Trophoblast cell (in vitro differentiated cells and primary cell): ENCODE measurements around the gene ZNF415.

Source experiments
- DNase-seq, 2 donors: peaks; one replicate each; pipeline ENCODE4 v3.0.0-alpha.2; 2016
- H2AFZ ChIP-seq: 2 replicates; pipeline ENCODE4 v1.6.1; 2013; ENCODE audit warnings: low read length, moderate library complexity, mild to moderate bottlenecking; ENCODE audit not compliant: insufficient read depth, poor library complexity
- H2AK5ac ChIP-seq: 2 replicates; pipeline ENCODE4 v1.6.1; 2013; ENCODE audit warnings: mild to moderate bottlenecking, low read length
- H2BK120ac ChIP-seq: 2 replicates; pipeline ENCODE4 v1.6.1; 2013; ENCODE audit warnings: low read length, mild to moderate bottlenecking, moderate library complexity; ENCODE audit not compliant: insufficient read depth, poor library complexity
- H2BK12ac ChIP-seq: 2 replicates; pipeline ENCODE4 v1.6.1; 2013; ENCODE audit warnings: mild to moderate bottlenecking, low read length, moderate library complexity
- H2BK5ac ChIP-seq: 2 replicates; pipeline ENCODE4 v1.6.1; 2013; ENCODE audit warnings: low read length, low read depth, moderate library complexity, mild to moderate bottlenecking; ENCODE audit not compliant: poor library complexity
- H3K14ac ChIP-seq: 2 replicates; pipeline ENCODE4 v1.6.1; 2013; ENCODE audit warnings: mild to moderate bottlenecking, low read length
- H3K18ac ChIP-seq: 2 replicates; pipeline ENCODE4 v1.6.1; 2013; ENCODE audit warnings: mild to moderate bottlenecking, low read length
- H3K23ac ChIP-seq: 2 replicates; pipeline ENCODE4 v1.6.1; 2013; ENCODE audit warnings: low read length
- H3K27ac ChIP-seq: 2 replicates; pipeline ENCODE4 v1.5.1; 2013; ENCODE audit warnings: low read depth, mild to moderate bottlenecking, inconsistent platforms, low read length, moderate library complexity
- H3K27me3 ChIP-seq: 2 replicates; pipeline ENCODE4 v1.6.1; 2013; ENCODE audit warnings: inconsistent platforms, mild to moderate bottlenecking, low read length, moderate library complexity; ENCODE audit not compliant: insufficient read depth
- H3K36me3 ChIP-seq, 2 experiments: 1 replicate in 1 of 2; 2 replicates in 1 of 2; pipeline ENCODE4 v1.6.1; 2013; ENCODE audit warnings: low read length in 2 of 2, mild to moderate bottlenecking in 2 of 2, moderate library complexity in 1 of 2; ENCODE audit not compliant: insufficient read depth in 2 of 2, control insufficient read depth in 1 of 2
- H3K4ac ChIP-seq: 2 replicates; pipeline ENCODE4 v1.6.1; 2013; ENCODE audit warnings: low read depth, mild to moderate bottlenecking, low read length, moderate library complexity
- H3K4me1 ChIP-seq, 2 experiments: 1 replicate in 1 of 2; 2 replicates in 1 of 2; pipeline ENCODE4 v1.6.1; 2013; ENCODE audit warnings: low read length in 2 of 2, mild to moderate bottlenecking in 2 of 2, moderate library complexity in 1 of 2; ENCODE audit not compliant: insufficient read depth in 2 of 2, control insufficient read depth in 1 of 2
- H3K4me2 ChIP-seq: 2 replicates; pipeline ENCODE4 v1.6.1; 2013; ENCODE audit warnings: inconsistent platforms, mild to moderate bottlenecking, low read length, moderate library complexity
- H3K4me3 ChIP-seq: 2 replicates; pipeline ENCODE4 v1.5.1; 2013; ENCODE audit warnings: mild to moderate bottlenecking, low read depth, low read length, inconsistent platforms
- H3K79me1 ChIP-seq: one replicate; pipeline ENCODE4 v1.6.1; 2013; ENCODE audit warnings: low read length
- H3K79me2 ChIP-seq: 2 replicates; pipeline ENCODE4 v1.6.1; 2013; ENCODE audit warnings: low read length, mild to moderate bottlenecking; ENCODE audit not compliant: control insufficient read depth, insufficient read depth, poor library complexity
- H3K9ac ChIP-seq: 2 replicates; pipeline ENCODE4 v1.6.1; 2013; ENCODE audit warnings: mild to moderate bottlenecking, low read length
- H3K9me3 ChIP-seq: 2 replicates; pipeline ENCODE4 v1.6.1; 2013; ENCODE audit warnings: low read depth, mild to moderate bottlenecking, control low read depth, inconsistent platforms, low read length; ENCODE audit not compliant: insufficient read depth
- H4K12ac ChIP-seq: 2 replicates; pipeline ENCODE4 v1.6.1; 2013; ENCODE audit warnings: low read depth, mild to moderate bottlenecking, low read length, moderate library complexity
- H4K8ac ChIP-seq: 2 replicates; pipeline ENCODE4 v1.6.1; 2013; ENCODE audit warnings: low read depth, mild to moderate bottlenecking, low read length, moderate library complexity
- H4K91ac ChIP-seq: one replicate; pipeline ENCODE4 v1.6.1; 2013; ENCODE audit warnings: low read depth, mild to moderate bottlenecking, low read length, moderate library complexity
- WGBS: extraction: QIAGEN DNeasy Blood & Tissue Kit; methylation state at CpG from one replicate; pipeline ENCODE4 v1.1.7; 2013; ENCODE audit warnings: missing lambda C conversion rate; ENCODE audit not compliant: insufficient read length, insufficient coverage; ENCODE audit errors: extremely low coverage; 5-methylcytosine and 5-hydroxymethylcytosine counted together

ZNF415 gene

DNA sequence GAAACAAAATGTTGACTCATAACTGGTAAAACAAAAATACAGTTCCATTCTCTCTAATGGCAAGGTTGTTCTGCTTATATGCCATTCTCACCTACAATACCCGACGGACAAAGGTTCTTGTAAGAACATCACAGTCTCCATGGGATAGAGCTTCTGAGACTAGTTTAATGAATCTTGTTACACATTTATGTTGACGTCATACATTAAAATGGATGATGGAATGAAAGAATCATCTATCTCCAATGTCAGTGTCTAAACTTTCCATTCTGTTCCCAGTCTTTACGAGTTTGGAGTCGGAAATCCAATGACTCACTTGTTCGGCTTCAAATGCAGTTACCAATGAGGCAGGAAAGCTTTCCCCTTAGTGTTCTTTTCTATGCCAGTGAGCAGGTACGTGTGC is 47.2 kb downstream of the ZNF415 start:
- DNase-seq = no peak
- no peak overlapping the region for H2AK5ac ChIP-seq
- no peak overlapping the region for H3K4me3 ChIP-seq
- no peaks in the 10 kb centered on the region for H3K79me1 ChIP-seq
- no peak overlapping the region for H2BK12ac ChIP-seq
- no peak overlapping the region for H3K18ac ChIP-seq
- H3K79me2 ChIP-seq = no peaks in the 10 kb centered on the region
- no peak overlapping the region for H2AFZ ChIP-seq
- H3K36me3 ChIP-seq = peaks cover 26 to 46% of the 10 kb centered on the region in 2 experiments
- H4K8ac ChIP-seq = no peak overlapping the region
- H3K9me3 ChIP-seq = no peaks in the 10 kb centered on the region
- H3K9ac ChIP-seq = no peak overlapping the region
- H3K27ac ChIP-seq = no peak overlapping the region
- no peak overlapping the region for H3K4ac ChIP-seq
- H3K27me3 ChIP-seq = no peaks in the 10 kb centered on the region
- no peaks in the 10 kb centered on the region for H3K4me1 ChIP-seq
- H4K12ac ChIP-seq = no peak overlapping the region
- H3K14ac ChIP-seq = no peak overlapping the region
- H4K91ac ChIP-seq = no peak overlapping the region
- H2BK120ac ChIP-seq = no peak overlapping the region
- no CpG with 5 or more reads among the region's 7 CpGs for WGBS
- no peak overlapping the region for H3K4me2 ChIP-seq
- H3K23ac ChIP-seq = no peak overlapping the region
- no peak overlapping the region for H2BK5ac ChIP-seq

DNA sequence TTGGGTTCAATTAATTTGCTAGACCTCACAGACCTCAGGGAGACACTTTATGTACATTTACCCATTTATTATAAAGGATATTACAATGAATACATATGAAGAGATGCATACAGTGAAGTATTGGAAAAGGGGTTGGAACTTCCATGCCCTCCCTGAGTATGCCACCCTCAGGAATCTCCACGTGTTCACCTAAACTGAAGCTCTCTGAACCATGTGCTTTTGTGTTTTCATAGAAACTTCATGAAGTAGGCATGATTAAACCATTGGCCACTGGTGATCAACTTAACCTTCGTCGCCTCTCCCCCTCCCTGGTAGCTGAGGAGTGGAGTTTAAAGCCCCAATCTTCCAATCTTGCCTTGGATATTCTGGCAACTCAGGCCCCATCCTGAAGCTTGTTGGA is 49.8 kb downstream of the ZNF415 start:
- WGBS = no CpG with 5 or more reads among the region's 3 CpGs
- Histone ChIP-seq H3K4me1 (no peaks in the 10 kb centered on the region), H2AFZ (no peak overlapping the region), H3K79me2 (no peaks in the 10 kb centered on the region), H2BK120ac (no peak overlapping the region), H3K4ac (no peak overlapping the region), H3K14ac (no peak overlapping the region), H2AK5ac (no peak overlapping the region), H3K27ac (no peak overlapping the region), H3K36me3 (peaks cover 21 to 35% of the 10 kb centered on the region in 2 experiments), H2BK5ac (no peak overlapping the region), H3K23ac (no peak overlapping the region), H4K12ac (no peak overlapping the region), H3K18ac (no peak overlapping the region), H4K8ac (no peak overlapping the region), H3K4me2 (no peak overlapping the region), H4K91ac (no peak overlapping the region), H3K79me1 (no peaks in the 10 kb centered on the region), H3K27me3 (no peaks in the 10 kb centered on the region), H3K9me3 (no peaks in the 10 kb centered on the region), H3K4me3 (no peak overlapping the region), H2BK12ac (no peak overlapping the region), H3K9ac (no peak overlapping the region)
- no peak for DNase-seq

DNA sequence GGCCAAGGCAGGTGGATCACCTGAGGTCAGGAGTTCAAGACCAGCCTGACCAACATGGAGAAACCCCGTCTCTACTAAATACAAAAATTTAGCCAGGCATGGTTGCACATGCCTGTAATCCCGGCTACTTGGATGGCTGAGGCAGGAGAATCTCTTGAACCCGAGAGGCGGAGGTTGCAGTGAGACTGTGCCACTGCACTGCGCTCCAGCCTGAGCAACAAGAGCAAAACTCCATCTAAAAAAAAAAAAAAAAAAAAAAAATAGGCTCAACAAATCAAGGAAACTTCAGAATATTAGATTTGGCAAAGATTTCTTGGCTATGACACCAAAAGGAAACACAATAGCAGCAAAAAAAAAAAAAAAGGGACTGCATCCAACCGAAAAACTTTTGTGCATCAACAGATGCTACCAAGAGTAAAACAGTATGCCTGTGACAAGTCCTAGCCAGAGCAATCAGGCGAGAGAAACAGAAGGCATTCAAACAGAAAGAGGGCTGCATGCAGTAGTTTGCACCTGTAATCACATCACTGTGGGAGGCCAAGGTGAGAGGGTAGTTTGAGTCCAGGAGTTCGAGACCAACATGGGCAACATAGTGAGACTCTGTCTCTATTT is 53.3 kb downstream of the ZNF415 start:
- H3K9me3 ChIP-seq = peaks cover 1% of the 10 kb centered on the region
- no peak overlapping the region for H2BK120ac ChIP-seq
- no CpG with 5 or more reads among the region's 8 CpGs for WGBS

DNA sequence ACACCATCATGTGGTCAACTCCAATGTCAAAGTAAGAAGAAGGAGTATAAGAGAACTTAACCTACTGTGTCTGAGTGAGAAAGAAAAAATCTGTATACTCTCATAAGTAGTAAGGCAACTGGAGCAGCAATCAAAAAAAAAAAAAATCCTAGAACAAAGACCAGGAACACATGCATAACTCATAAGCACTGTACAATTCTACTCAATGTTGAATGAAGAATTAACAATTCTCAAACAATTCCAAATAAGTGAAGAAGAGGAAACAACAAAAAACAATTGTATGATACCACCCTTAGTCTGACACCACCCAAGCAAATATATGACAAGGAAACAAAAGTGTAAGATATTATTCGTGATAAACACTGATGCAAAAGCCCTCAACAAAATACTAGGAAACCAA is 54.0 kb downstream of the ZNF415 start:
- Histone ChIP-seq H3K27ac (no peak overlapping the region), H3K9ac (no peak overlapping the region), H4K12ac (no peak overlapping the region), H3K36me3 (peaks cover 10 to 18% of the 10 kb centered on the region in 2 experiments), H3K4me3 (no peak overlapping the region), H2AFZ (no peak overlapping the region), H3K18ac (no peak overlapping the region), H3K79me1 (no peaks in the 10 kb centered on the region), H3K4me2 (no peak overlapping the region), H2BK120ac (no peak overlapping the region), H3K14ac (no peak overlapping the region), H4K8ac (no peak overlapping the region), H4K91ac (no peak overlapping the region), H2AK5ac (no peak overlapping the region), H3K23ac (no peak overlapping the region), H3K4me1 (no peaks in the 10 kb centered on the region), H3K27me3 (no peaks in the 10 kb centered on the region), H3K4ac (no peak overlapping the region), H3K79me2 (no peaks in the 10 kb centered on the region), H2BK5ac (no peak overlapping the region), H2BK12ac (no peak overlapping the region), H3K9me3 (peaks cover 1% of the 10 kb centered on the region)
- WGBS = no CpG with 5 or more reads among the region's 1 CpG
- DNase-seq = no peak

More for the DNA sequence above, 53.3 kb downstream of the ZNF415 start:
- Histone ChIP-seq H3K79me1 (no peaks in the 10 kb centered on the region), H3K4me2 (no peak overlapping the region), H2AFZ (no peak overlapping the region), H3K4ac (no peak overlapping the region), H3K23ac (no peak overlapping the region), H3K36me3 (peaks cover 9 to 17% of the 10 kb centered on the region in 2 experiments), H2BK5ac (no peak overlapping the region), H4K12ac (no peak overlapping the region), H4K91ac (no peak overlapping the region), H2BK12ac (no peak overlapping the region), H3K4me1 (no peaks in the 10 kb centered on the region), H2AK5ac (no peak overlapping the region), H3K18ac (no peak overlapping the region), H3K14ac (no peak overlapping the region), H3K4me3 (no peak overlapping the region), H3K9ac (no peak overlapping the region), H3K27me3 (no peaks in the 10 kb centered on the region), H4K8ac (no peak overlapping the region), H3K27ac (no peak overlapping the region), H3K79me2 (no peaks in the 10 kb centered on the region)
- no peak for DNase-seq
